ENCODE measurements around the gene UBE2H. TPM values are rescaled to one million over a fixed set of nuclear protein-coding genes. Genes with fewer than 3 reads are reported as not detected.

Gene UBE2H
- total RNA-seq = 10 to 100 TPM; 32.0 to 69.2 (median 49.1) TPM
- 10 to 100 TPM; 40.3 to 53.9 TPM for polyA plus RNA-seq
- 111 reads per million, percentile 86 among the genes with 10 or more reads in this experiment for total RNA-seq

DNA sequence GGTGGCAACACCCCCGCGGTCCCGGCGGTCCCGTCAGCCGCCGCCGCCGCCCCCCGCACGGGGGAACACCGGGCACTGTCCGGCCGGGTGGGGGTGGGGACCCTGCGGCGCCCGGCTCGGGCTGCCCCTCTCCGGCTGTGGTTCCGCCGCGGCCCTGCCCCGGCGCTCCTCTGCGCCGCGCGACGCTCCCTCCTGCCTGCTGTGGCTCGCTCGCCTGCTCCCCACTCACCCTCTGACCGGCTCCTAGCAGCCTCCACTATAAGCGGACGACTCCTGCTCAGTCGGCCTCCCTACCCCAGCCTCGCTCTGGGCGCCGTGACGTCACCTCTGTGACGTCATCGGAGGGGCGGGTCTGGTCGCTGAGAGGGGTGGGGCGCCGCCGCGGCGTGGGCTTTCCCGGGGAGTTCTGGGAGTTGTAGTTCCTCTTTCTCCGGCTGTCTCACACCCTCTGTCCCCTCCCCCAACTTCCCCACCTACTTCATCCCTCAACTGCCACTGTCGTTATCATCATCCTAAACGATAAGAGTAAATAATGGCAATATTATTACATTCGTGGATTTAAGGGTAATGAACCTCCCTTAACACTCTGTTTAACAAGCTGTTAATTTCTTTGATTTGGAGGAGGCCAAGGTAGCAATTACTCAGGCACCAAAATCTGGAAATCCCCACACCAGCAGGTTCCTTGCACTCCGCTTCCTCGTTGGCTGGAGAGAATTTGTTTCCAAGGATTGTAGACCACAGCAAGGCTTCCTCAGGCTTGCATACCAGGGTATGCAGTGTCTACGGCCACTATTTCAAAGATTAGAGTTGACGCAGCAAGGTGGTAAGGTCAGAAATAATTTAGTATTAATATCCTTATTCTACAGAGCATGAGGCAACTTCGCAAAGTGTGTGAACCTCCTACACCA is at the start of gene UBE2H:
UBE2H (minus strand) TSS at position 308 of the 908 bp plus-strand sequence. CDS start 405 bp downstream, outside the sequence.
- POLR2A ChIA-PET = interaction anchor here (1.4 kb wide), 1 partner anchor 38 kb away, joined by 3 read pairs; no protein-coding TSS in a partner anchor
- intact Hi-C loops (cut with micrococcal nuclease) = loop anchor here (1.0 to 5.0 kb wide), 20 partner anchors 58 to 1546 kb away; partner anchors contain the start of genes COPG2 (in 2 of the 2), KLHDC10 (in 2 of the 2), STRIP2 (in 2 of the 2) and ZC3HC1 (in 2 of the 2)

DNA sequence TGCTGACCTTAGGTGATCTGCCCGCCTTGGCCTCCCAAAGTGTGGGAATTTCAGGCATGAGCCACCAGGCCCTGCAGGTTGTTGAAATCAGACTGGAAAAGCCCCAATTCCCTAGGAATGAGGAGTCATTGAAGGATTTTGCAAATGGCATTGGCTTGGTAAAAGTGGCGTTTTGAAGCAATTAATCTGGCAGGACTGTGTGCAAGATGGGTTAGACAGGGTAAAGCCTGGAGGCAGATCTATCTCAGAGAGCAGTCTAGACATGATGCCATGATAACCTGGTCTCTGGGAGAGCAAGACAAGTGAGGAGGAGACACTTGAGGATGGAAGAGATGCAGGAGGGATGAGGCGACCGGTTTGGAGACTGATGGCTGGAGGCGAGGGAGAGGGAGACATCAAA is 45.7 kb upstream of the UBE2H start:
- Mint-ChIP-seq H3K27me3 (no peaks in the 10 kb centered on the region), H3K36me3 (peaks cover 0 to 4% (median 0%) of the 10 kb centered on the region in 5 donors)

More for the DNA sequence above, at the start of gene UBE2H:
- peak within 1 kb of the TSS in 8 of 10 donors; percentile 2 to 100 (median 98) for H3K4me3 Mint-ChIP-seq
- Histone ChIP-seq H3K36me3 (ENCODE audit: control insufficient read depth in 2 of 3, insufficient read depth in 3 of 3, low read length in 3 of 3) (peaks cover 0 to 5% (median 0%) of the 10 kb centered on the region in 3 experiments), H3K4me3 (ENCODE audit: low read length) (peak within 1 kb of the TSS; percentile 80), H3K4me1 (ENCODE audit: control insufficient read depth in 2 of 2, insufficient read depth in 2 of 2, low read length in 2 of 2) (peaks cover 14 to 28% of the 10 kb centered on the region in 2 donors), H3K27me3 (ENCODE audit: control insufficient read depth in 2 of 2, insufficient read depth in 2 of 2, low read length in 2 of 2) (no peaks in the 10 kb centered on the region), H3K27ac (ENCODE audit: low read depth, low read length) (peak within 1 kb of the TSS; percentile 99), H3K9me3 (ENCODE audit: control insufficient read depth in 2 of 3, low read length in 3 of 3) (no peaks in the 10 kb centered on the region)
- H3K4me1 Mint-ChIP-seq = peaks cover 0 to 13% (median 6%) of the 10 kb centered on the region in 7 donors
- peaks cover 0 to 4% (median 0%) of the 10 kb centered on the region in 5 donors for H3K36me3 Mint-ChIP-seq
- H3K9me3 Mint-ChIP-seq = peaks cover 0 to 5% (median 0%) of the 10 kb centered on the region in 11 donors
- peaks cover 0 to 9% (median 0%) of the 10 kb centered on the region in 5 donors for H3K27me3 Mint-ChIP-seq
- peak; percentile 90 for ATAC-seq
- peak; percentile 78 to 91 (median 86) for DNase-seq
- CTCF ChIA-PET = interaction anchor here (0.6 to 0.7 kb wide), 2 partner anchors 77 to 125 kb away, joined by 3 read pairs; no protein-coding TSS in a partner anchor
- H3K27ac Mint-ChIP-seq = peak within 1 kb of the TSS in 6 of 9 donors; percentile 98 to 100 (median 99)

GRCh38 chr7:129997285-129997684 is 44.5 kb upstream of the UBE2H start:
- Histone ChIP-seq H3K9me3 (ENCODE audit: control insufficient read depth in 2 of 3, low read length in 3 of 3) (no peaks in the 10 kb centered on the region), H3K4me3 (ENCODE audit: low read length) (no peak overlapping the region), H3K4me1 (ENCODE audit: control insufficient read depth in 2 of 2, insufficient read depth in 2 of 2, low read length in 2 of 2) (no peaks in the 10 kb centered on the region), H3K36me3 (ENCODE audit: control insufficient read depth in 2 of 3, insufficient read depth in 3 of 3, low read length in 3 of 3) (no peaks in the 10 kb centered on the region), H3K27ac (ENCODE audit: low read depth, low read length) (no peak overlapping the region), H3K27me3 (ENCODE audit: control insufficient read depth in 2 of 2, insufficient read depth in 2 of 2, low read length in 2 of 2) (no peaks in the 10 kb centered on the region)
- DNase-seq (no peak), ATAC-seq (no peak)
- intact Hi-C loops (cut with micrococcal nuclease) = no loop called here
- ChIA-PET POLR2A (no interaction called here), CTCF (no interaction called here)
- Mint-ChIP-seq H3K4me3 (no peak overlapping the region), H3K4me1 (no peaks in the 10 kb centered on the region), H3K27ac (no peak overlapping the region), H3K36me3 (peaks cover 0 to 4% (median 0%) of the 10 kb centered on the region in 5 donors), H3K27me3 (no peaks in the 10 kb centered on the region), H3K9me3 (peaks cover 0 to 2% (median 0%) of the 10 kb centered on the region in 11 donors)

More for the DNA sequence above, 45.7 kb upstream of the UBE2H start:
- H3K4me1 ChIP-seq (ENCODE audit: control insufficient read depth in 2 of 2, insufficient read depth in 2 of 2, low read length in 2 of 2) = no peaks in the 10 kb centered on the region
- no peak for ATAC-seq
- H3K4me3 ChIP-seq (ENCODE audit: low read length) = no peak overlapping the region
- H3K27ac ChIP-seq (ENCODE audit: low read depth, low read length) = no peak overlapping the region
- H3K4me3 Mint-ChIP-seq = no peak overlapping the region
- H3K36me3 ChIP-seq (ENCODE audit: control insufficient read depth in 2 of 3, insufficient read depth in 3 of 3, low read length in 3 of 3) = no peaks in the 10 kb centered on the region
- peaks cover 0 to 2% (median 0%) of the 10 kb centered on the region in 11 donors for H3K9me3 Mint-ChIP-seq
- no peaks in the 10 kb centered on the region for H3K9me3 ChIP-seq (ENCODE audit: control insufficient read depth in 2 of 3, low read length in 3 of 3)
- POLR2A ChIA-PET = no interaction called here
- intact Hi-C loops (cut with micrococcal nuclease) = no loop called here
- no peaks in the 10 kb centered on the region for H3K4me1 Mint-ChIP-seq
- no peak overlapping the region for H3K27ac Mint-ChIP-seq
- CTCF ChIA-PET = no interaction called here
- no peak for DNase-seq
- H3K27me3 ChIP-seq (ENCODE audit: control insufficient read depth in 2 of 2, insufficient read depth in 2 of 2, low read length in 2 of 2) = no peaks in the 10 kb centered on the region

GRCh38 chr7:129993275-129993674 is 40.5 kb upstream of the UBE2H start:
- Histone ChIP-seq H3K9me3 (ENCODE audit: control insufficient read depth in 2 of 3, low read length in 3 of 3) (no peaks in the 10 kb centered on the region), H3K4me1 (ENCODE audit: control insufficient read depth in 2 of 2, insufficient read depth in 2 of 2, low read length in 2 of 2) (no peaks in the 10 kb centered on the region), H3K4me3 (ENCODE audit: low read length) (no peak overlapping the region), H3K36me3 (ENCODE audit: control insufficient read depth in 2 of 3, insufficient read depth in 3 of 3, low read length in 3 of 3) (no peaks in the 10 kb centered on the region), H3K27me3 (ENCODE audit: control insufficient read depth in 2 of 2, insufficient read depth in 2 of 2, low read length in 2 of 2) (no peaks in the 10 kb centered on the region), H3K27ac (ENCODE audit: low read depth, low read length) (no peak overlapping the region)
- CTCF ChIA-PET = interaction anchor here (0.6 kb wide), 1 partner anchor 119 kb away, joined by 4 read pairs; no protein-coding TSS in a partner anchor
- POLR2A ChIA-PET = no interaction called here
- H3K27ac Mint-ChIP-seq = no peak overlapping the region
- peaks cover 0 to 2% (median 0%) of the 10 kb centered on the region in 11 donors for H3K9me3 Mint-ChIP-seq
- intact Hi-C loops (cut with micrococcal nuclease) = no loop called here
- no peak overlapping the region for H3K4me3 Mint-ChIP-seq
- H3K4me1 Mint-ChIP-seq = peaks cover 0 to 7% (median 6%) of the 10 kb centered on the region in 7 donors
- H3K27me3 Mint-ChIP-seq = no peaks in the 10 kb centered on the region
- DNase-seq = no peak
- ATAC-seq = no peak
- H3K36me3 Mint-ChIP-seq = no peaks in the 10 kb centered on the region

DNA sequence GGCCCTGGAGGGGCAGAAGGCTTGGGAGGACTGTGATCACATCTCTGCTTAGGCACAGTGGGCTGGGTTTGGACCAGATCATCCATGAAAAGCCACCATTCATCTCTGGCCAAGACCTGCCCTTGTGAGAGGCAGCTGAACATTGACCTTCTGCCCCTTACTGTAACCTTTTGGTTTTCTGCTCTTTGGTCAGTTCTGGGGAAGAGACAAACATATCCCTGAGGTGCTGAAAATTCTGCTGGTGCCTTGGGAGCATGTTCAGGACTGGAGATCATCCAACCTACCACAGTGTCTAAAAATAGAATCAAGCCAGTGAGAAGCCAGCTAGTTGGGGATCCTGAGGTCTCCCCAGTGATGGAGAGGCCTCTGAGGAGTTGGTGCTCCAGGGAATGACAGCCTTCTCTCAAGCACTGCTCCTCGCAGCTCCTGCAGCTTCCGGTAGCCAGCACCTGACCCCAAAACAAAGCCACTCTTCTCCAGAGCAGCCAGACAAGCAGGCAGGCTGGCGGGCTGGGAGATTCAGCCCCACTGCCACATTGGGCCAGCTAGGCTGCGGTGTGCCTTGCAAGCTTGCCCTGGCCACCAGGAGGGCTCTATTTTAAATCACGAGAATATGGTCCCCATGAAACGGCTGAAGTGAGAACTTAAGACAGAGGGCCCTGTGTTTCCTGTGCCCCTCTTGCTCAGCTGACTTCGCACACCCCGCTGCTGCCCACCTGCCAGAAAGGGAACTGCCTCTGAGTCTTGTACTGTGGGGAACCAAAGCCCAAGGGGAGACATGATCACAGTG is 37.8 kb upstream of the UBE2H start:
- H3K36me3 Mint-ChIP-seq = no peaks in the 10 kb centered on the region
- ChIA-PET POLR2A (no interaction called here), CTCF (interaction anchor here (0.6 kb wide), 1 partner anchor 641 kb away, joined by 6 read pairs; no protein-coding TSS in a partner anchor)
- Histone ChIP-seq H3K27me3 (ENCODE audit: control insufficient read depth in 2 of 2, insufficient read depth in 2 of 2, low read length in 2 of 2) (no peaks in the 10 kb centered on the region), H3K9me3 (ENCODE audit: control insufficient read depth in 2 of 3, low read length in 3 of 3) (no peaks in the 10 kb centered on the region), H3K36me3 (ENCODE audit: control insufficient read depth in 2 of 3, insufficient read depth in 3 of 3, low read length in 3 of 3) (no peaks in the 10 kb centered on the region), H3K4me1 (ENCODE audit: control insufficient read depth in 2 of 2, insufficient read depth in 2 of 2, low read length in 2 of 2) (no peaks in the 10 kb centered on the region), H3K4me3 (ENCODE audit: low read length) (no peak overlapping the region), H3K27ac (ENCODE audit: low read depth, low read length) (no peak overlapping the region)
- H3K9me3 Mint-ChIP-seq = no peaks in the 10 kb centered on the region
- no peak for ATAC-seq
- H3K4me3 Mint-ChIP-seq = no peak overlapping the region
- peaks cover 0 to 7% (median 6%) of the 10 kb centered on the region in 7 donors for H3K4me1 Mint-ChIP-seq
- intact Hi-C loops (cut with micrococcal nuclease) = no loop called here
- H3K27ac Mint-ChIP-seq = no peak overlapping the region
- no peak for DNase-seq
- H3K27me3 Mint-ChIP-seq = peaks cover 0 to 4% (median 0%) of the 10 kb centered on the region in 5 donors

DNA sequence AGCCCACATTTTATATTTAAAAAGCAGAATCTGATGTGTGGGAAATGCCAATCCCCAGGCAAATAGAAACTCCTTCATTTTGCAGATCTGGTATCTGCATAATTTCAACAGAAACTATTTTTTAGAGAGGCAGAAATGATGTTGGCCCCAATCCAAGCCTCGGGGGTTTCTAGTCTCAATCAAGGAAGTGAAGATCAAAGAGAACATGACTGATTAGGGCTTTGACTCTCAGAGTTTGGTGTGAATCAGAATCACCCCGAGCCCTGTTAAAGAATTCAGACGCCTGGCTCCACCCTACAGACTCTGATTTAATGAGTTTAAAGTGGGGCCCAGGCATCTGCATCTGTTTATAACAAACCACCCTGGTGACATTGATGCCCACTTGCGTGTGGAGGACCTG is 36.7 kb upstream of the UBE2H start:
- Mint-ChIP-seq H3K27ac (peak overlapping the region in 1 of 9 donors; percentile 77), H3K27me3 (peaks cover 0 to 4% (median 0%) of the 10 kb centered on the region in 5 donors), H3K4me3 (peak overlapping the region in 2 of 10 donors; percentile 16 to 46), H3K9me3 (no peaks in the 10 kb centered on the region), H3K4me1 (peaks cover 0 to 7% (median 6%) of the 10 kb centered on the region in 7 donors), H3K36me3 (no peaks in the 10 kb centered on the region)
- Histone ChIP-seq H3K4me1 (ENCODE audit: control insufficient read depth in 2 of 2, insufficient read depth in 2 of 2, low read length in 2 of 2) (no peaks in the 10 kb centered on the region), H3K4me3 (ENCODE audit: low read length) (no peak overlapping the region), H3K9me3 (ENCODE audit: control insufficient read depth in 2 of 3, low read length in 3 of 3) (no peaks in the 10 kb centered on the region), H3K36me3 (ENCODE audit: control insufficient read depth in 2 of 3, insufficient read depth in 3 of 3, low read length in 3 of 3) (no peaks in the 10 kb centered on the region), H3K27me3 (ENCODE audit: control insufficient read depth in 2 of 2, insufficient read depth in 2 of 2, low read length in 2 of 2) (no peaks in the 10 kb centered on the region), H3K27ac (ENCODE audit: low read depth, low read length) (no peak overlapping the region)
- ChIA-PET CTCF (no interaction called here), POLR2A (no interaction called here)
- intact Hi-C loops (cut with micrococcal nuclease) = no loop called here
- ATAC-seq (no peak), DNase-seq (peak in 4 of 9 donors; percentile 5 to 27 (median 9))
